Measurements from ENCODE around the gene LPCAT1. TPM values are rescaled to one million over a fixed set of nuclear protein-coding genes. Genes with fewer than 3 reads are reported as not detected.
"Not testable (repeated sequence)": the region's sequence is repeated elsewhere in the genome, so short reads cannot be mapped to it uniquely, and the experiment has no call there.

Gene LPCAT1
- total RNA-seq, 2 experiments from 2014 or later, result 31.2 to 34.1 TPM

- no peak for DNase-seq
- Mint-ChIP-seq H3K9me3 (no peaks in the 10 kb centered on the region), H3K4me3 (no peak overlapping the region), H3K27me3 (ENCODE audit: low read depth) (no peaks in the 10 kb centered on the region), H3K27ac (no peak overlapping the region), H3K36me3 (ENCODE audit: low read depth) (no peaks in the 10 kb centered on the region), H3K4me1 (ENCODE audit: low read depth) (no peaks in the 10 kb centered on the region)
- intact Hi-C loops (cut with micrococcal nuclease), result no loop called here
- CTCF ChIA-PET, result no interaction called here
Observed at GRCh38 chr5:1562599-1562998, 38.8 kb upstream of the LPCAT1 start.

- CTCF ChIA-PET, result no interaction called here
- Mint-ChIP-seq H3K36me3 (ENCODE audit: low read depth) (no peaks in the 10 kb centered on the region), H3K27ac (no peak overlapping the region), H3K4me3 (no peak overlapping the region), H3K4me1 (ENCODE audit: low read depth) (no peaks in the 10 kb centered on the region), H3K27me3 (ENCODE audit: low read depth) (no peaks in the 10 kb centered on the region), H3K9me3 (no peaks in the 10 kb centered on the region)
- DNase-seq, result no peak
- intact Hi-C loops (cut with micrococcal nuclease), result no loop called here
Observed at GRCh38 chr5:1561402-1561929, 37.7 kb upstream of the LPCAT1 start.

GRCh38 chr5:1560499-1560898, 36.7 kb upstream of the LPCAT1 start:
- H3K27ac Mint-ChIP-seq; H3K4me3 Mint-ChIP-seq; H3K4me1 Mint-ChIP-seq (ENCODE audit: low read depth); DNase-seq; H3K36me3 Mint-ChIP-seq (ENCODE audit: low read depth); H3K27me3 Mint-ChIP-seq (ENCODE audit: low read depth); intact Hi-C loops (cut with micrococcal nuclease); H3K9me3 Mint-ChIP-seq; CTCF ChIA-PET: not testable (repeated sequence)

- no peaks in the 10 kb centered on the region for H3K4me1 Mint-ChIP-seq (ENCODE audit: low read depth)
- H3K9me3 Mint-ChIP-seq, result no peaks in the 10 kb centered on the region
- CTCF ChIA-PET, result no interaction called here
- DNase-seq, result no peak
- no peaks in the 10 kb centered on the region for H3K27me3 Mint-ChIP-seq (ENCODE audit: low read depth)
- no peak overlapping the region for H3K4me3 Mint-ChIP-seq
- H3K27ac Mint-ChIP-seq, result no peak overlapping the region
- H3K36me3 Mint-ChIP-seq (ENCODE audit: low read depth), result no peaks in the 10 kb centered on the region
- intact Hi-C loops (cut with micrococcal nuclease), result no loop called here
Observed at GRCh38 chr5:1558944-1559343, 35.2 kb upstream of the LPCAT1 start.

GRCh38 chr5:1557114-1557873, 33.5 kb upstream of the LPCAT1 start:
- DNase-seq, result no peak
- Mint-ChIP-seq H3K4me1 (ENCODE audit: low read depth) (no peaks in the 10 kb centered on the region), H3K4me3 (no peak overlapping the region), H3K9me3 (no peaks in the 10 kb centered on the region), H3K27me3 (ENCODE audit: low read depth) (no peaks in the 10 kb centered on the region), H3K27ac (no peak overlapping the region), H3K36me3 (ENCODE audit: low read depth) (no peaks in the 10 kb centered on the region)
- CTCF ChIA-PET, result no interaction called here
- intact Hi-C loops (cut with micrococcal nuclease), result no loop called here

- H3K27ac Mint-ChIP-seq, result no peak overlapping the region
- CTCF ChIA-PET, result no interaction called here
- no peak overlapping the region for H3K4me3 Mint-ChIP-seq
- H3K4me1 Mint-ChIP-seq (ENCODE audit: low read depth), result no peaks in the 10 kb centered on the region
- no peaks in the 10 kb centered on the region for H3K27me3 Mint-ChIP-seq (ENCODE audit: low read depth)
- no peaks in the 10 kb centered on the region for H3K9me3 Mint-ChIP-seq
- intact Hi-C loops (cut with micrococcal nuclease), result no loop called here
- no peaks in the 10 kb centered on the region for H3K36me3 Mint-ChIP-seq (ENCODE audit: low read depth)
- no peak for DNase-seq
Observed at GRCh38 chr5:1555808-1556731, 32.3 kb upstream of the LPCAT1 start.

GRCh38 chr5:1555011-1555807, 31.4 kb upstream of the LPCAT1 start:
- Mint-ChIP-seq H3K4me3 (no peak overlapping the region), H3K27ac (no peak overlapping the region), H3K27me3 (ENCODE audit: low read depth) (no peaks in the 10 kb centered on the region), H3K4me1 (ENCODE audit: low read depth) (no peaks in the 10 kb centered on the region), H3K9me3 (no peaks in the 10 kb centered on the region), H3K36me3 (ENCODE audit: low read depth) (no peaks in the 10 kb centered on the region)
- no peak for DNase-seq
- intact Hi-C loops (cut with micrococcal nuclease), result no loop called here
- CTCF ChIA-PET, result no interaction called here

GRCh38 chr5:1554410-1554967, 30.7 kb upstream of the LPCAT1 start:
- no peaks in the 10 kb centered on the region for H3K36me3 Mint-ChIP-seq (ENCODE audit: low read depth)
- no peak overlapping the region for H3K4me3 Mint-ChIP-seq
- no peaks in the 10 kb centered on the region for H3K4me1 Mint-ChIP-seq (ENCODE audit: low read depth)
- CTCF ChIA-PET, result no interaction called here
- DNase-seq, result no peak
- no peak overlapping the region for H3K27ac Mint-ChIP-seq
- no peaks in the 10 kb centered on the region for H3K27me3 Mint-ChIP-seq (ENCODE audit: low read depth)
- intact Hi-C loops (cut with micrococcal nuclease), result no loop called here
- no peaks in the 10 kb centered on the region for H3K9me3 Mint-ChIP-seq

GRCh38 chr5:1553539-1554409, 30.0 kb upstream of the LPCAT1 start:
- no peaks in the 10 kb centered on the region for H3K36me3 Mint-ChIP-seq (ENCODE audit: low read depth)
- no peaks in the 10 kb centered on the region for H3K9me3 Mint-ChIP-seq
- DNase-seq, result no peak
- H3K4me3 Mint-ChIP-seq, result no peak overlapping the region
- no peaks in the 10 kb centered on the region for H3K27me3 Mint-ChIP-seq (ENCODE audit: low read depth)
- intact Hi-C loops (cut with micrococcal nuclease), result no loop called here
- H3K27ac Mint-ChIP-seq, result no peak overlapping the region
- H3K4me1 Mint-ChIP-seq (ENCODE audit: low read depth), result no peaks in the 10 kb centered on the region
- CTCF ChIA-PET, result interaction anchor here (1.0 kb wide), 1 partner anchor 18 kb away, joined by 3 read pairs; no protein-coding TSS in a partner anchor

- no peak overlapping the region for H3K4me3 Mint-ChIP-seq
- no peaks in the 10 kb centered on the region for H3K4me1 Mint-ChIP-seq (ENCODE audit: low read depth)
- intact Hi-C loops (cut with micrococcal nuclease), result no loop called here
- CTCF ChIA-PET, result interaction anchor here (1.0 kb wide), 1 partner anchor 19 kb away, joined by 3 read pairs; no protein-coding TSS in a partner anchor
- H3K27me3 Mint-ChIP-seq (ENCODE audit: low read depth), result no peaks in the 10 kb centered on the region
- no peak overlapping the region for H3K27ac Mint-ChIP-seq
- no peak for DNase-seq
- no peaks in the 10 kb centered on the region for H3K36me3 Mint-ChIP-seq (ENCODE audit: low read depth)
- no peaks in the 10 kb centered on the region for H3K9me3 Mint-ChIP-seq
Observed at GRCh38 chr5:1552521-1553255, 28.9 kb upstream of the LPCAT1 start.
